Tongue (tissue), 2 donors: ENCODE results near the gene NTM. TPM values are rescaled to one million over a fixed set of nuclear protein-coding genes. Genes with fewer than 3 reads are reported as not detected.
"Not testable (repeated sequence)": the region's sequence is repeated elsewhere in the genome, so short reads cannot be mapped to it uniquely, and the experiment has no call there.

Source experiments
- DNase-seq: peaks from one replicate; pipeline ENCODE4 v3.0.0-alpha.2; 2015
- total RNA-seq: library from RNA; depleted of rRNA; stranded (reverse); fragments of >200 nt; gene quantifications from one replicate; pipeline ENCODE4 v1.2.3, GENCODE V29; 2014

Gene NTM
- total RNA-seq = 12.1 TPM

DNA sequence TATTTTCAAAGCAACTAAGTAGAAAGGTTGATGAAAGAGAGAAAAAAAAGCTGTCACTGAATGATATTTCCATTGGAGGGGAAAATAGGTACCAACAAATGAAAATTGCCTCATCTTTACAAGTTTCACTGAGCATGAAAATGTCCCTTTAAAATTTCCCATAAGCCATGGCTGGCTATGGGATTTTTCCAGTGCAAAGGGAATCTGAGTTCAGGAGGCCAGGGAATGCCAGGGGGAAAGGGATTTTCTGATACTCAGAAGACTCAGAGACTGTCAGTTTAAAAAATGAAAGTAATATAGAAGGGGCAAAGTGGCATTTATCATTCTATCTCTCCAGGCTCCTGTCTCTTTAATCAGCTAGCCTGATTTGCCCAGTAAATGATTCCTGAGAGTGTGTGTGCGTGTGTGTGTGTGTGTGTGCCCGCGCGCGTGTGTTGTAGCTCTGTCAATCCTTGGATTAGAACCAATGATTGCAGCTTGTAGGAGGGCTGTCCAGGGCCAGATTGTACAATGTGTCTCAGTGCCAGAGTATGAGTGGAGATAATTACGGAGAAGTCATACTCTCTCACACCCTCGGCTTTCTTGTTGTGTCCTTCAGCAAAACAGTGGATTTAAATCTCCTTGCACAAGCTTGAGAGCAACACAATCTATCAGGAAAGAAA lies at the start of gene NTM:
TSS of gene NTM (plus strand) at position 526 of the 662 bp plus-strand sequence.
- peak; percentile 79 for DNase-seq

DNA sequence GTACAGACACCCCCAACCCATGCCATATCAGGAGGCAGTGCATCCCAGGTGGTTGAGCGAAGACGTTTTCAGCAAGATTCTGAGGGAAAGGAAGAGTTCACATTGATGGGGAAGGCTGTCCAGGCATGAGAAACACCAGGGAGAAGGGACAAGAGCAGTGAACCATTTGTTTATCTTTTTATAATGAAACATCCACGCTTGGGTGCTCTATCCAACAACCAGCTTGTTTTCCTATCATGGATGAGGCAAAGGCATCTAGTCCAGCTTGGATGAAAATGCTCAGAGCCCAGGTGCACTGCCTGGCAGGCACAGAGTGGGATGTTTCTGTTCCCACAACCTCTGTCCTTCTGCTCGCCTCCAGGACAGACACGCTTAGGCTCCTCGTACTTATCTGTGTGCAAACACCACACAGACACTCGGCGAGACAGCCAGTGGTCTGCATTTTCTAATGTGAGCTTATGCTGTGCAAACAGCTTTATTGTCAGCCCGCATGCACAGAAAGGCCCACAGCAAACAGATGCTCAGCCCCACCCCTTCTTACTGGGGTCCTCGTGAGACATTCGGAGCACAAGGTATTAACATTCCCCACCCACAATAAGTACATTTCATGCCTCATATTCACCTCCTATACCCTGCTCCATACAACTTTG lies 45.4 kb upstream of the NTM start:
- DNase-seq = no peak

DNA sequence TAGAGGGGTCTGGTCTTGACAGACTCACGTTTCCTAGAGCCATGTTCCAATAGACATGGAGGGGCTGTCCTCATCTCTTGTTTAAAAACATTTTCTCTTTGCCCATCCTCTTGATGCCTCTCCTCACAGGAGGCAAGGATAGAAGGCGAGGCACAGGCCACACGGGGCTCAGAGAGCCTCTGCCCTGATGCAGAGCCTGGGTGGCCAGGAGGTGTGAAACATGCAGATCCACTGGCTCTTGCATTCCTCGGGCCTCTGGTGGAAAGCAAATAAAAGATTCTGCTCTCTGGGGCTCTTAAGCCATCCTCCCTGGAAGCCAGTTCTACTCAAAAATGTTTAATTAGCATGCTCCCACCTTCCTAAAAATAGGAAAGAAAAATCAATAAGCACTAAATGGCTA lies 43.6 kb upstream of the NTM start:
- no peak for DNase-seq

DNA sequence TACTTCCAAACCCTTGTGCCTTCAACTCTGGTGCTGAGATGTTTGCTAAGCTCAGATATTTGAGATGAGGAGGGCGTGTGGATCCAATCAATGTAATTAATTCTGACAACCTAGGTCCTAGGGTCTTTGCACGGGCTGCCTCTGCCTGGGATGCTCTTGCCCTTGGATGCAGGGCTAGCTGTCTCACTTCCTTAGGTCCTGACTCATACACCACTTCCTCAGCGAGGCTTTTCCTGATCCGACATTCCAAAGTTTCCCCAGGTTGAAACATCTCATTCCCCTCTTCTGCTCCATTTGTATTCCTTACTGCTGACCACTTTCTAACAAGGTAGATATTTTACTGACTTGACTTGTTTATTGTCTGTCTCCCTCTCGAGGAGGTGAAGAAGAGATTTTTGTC lies 43.0 kb upstream of the NTM start:
- no peak for DNase-seq

DNA sequence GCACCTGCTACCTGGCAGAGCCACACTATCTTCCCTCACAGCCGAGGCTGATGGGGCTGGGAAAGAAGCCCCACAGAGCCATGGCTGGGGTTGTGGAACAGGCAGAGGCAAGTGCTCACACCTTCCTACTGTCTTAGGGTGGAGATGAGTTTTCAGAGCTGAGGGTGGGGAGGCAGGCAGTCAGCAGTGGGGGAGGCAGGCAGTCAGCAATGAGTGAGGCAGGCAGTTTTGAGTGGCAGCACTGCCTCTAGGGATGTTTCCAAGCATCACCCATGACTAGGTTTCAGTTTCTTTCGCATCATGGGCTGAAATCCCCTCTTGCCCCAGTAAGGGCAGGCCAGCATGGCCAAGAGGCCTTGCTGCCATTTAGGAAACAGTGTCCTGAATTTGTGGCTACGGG lies 41.6 kb upstream of the NTM start:
- no peak for DNase-seq

DNA sequence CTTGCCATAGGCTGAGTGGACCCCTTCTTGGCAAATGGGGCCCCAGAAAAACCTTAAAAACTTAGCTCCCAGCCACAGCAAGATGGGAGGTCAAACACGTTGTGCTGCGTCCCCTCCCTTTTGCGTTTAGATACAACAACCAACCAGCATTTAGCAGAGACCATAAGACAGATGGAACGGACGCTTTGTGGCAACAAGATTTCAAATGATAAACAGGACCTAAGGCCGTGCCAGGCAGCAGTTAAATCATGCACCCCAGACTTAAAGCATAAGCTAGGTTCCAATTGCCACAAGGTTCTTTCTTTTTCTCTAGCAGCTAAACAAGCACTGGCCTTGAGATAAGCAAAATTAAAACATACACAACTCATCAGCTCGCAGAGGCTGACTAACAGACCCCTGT lies 39.4 kb upstream of the NTM start:
- no peak for DNase-seq

DNA sequence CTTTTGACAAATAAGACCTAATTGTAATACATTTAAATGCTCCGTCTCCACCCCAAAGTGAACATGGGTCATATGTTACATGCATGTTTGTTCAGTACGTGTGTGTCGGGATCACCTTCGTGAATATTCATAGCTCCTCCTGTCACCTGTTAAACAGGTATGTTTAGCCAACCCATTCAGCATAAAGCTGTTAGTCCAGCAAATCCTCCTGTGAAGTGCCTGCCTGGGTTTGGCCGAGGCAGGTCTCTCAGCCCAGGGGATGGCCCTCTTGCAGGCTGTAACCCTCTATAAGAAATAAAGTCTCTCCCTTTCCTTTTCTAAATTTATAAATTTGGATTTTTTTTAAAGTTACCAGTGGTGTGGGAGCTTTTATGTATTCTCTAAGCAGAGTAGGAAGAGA lies 38.9 kb upstream of the NTM start:
- no peak for DNase-seq

DNA sequence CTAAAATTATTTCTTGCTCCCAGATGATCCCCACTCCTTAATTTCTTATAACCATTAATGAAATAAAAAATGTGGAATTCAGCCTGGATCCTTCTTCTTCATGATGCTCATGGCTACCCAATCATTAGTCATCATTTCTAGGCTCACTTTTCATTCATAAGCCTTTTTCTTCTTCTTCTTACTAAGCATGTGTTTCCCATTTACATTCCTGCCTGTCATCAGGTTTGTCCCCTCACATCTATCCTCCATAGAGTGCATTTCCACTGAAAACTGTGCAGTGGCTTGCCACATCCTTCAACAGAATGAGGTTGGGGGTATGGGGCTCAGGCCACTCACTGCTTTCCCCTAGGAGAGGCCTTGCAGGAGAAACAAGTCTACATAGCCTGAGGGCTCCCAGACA lies 35.8 kb upstream of the NTM start:
- no peak for DNase-seq

DNA sequence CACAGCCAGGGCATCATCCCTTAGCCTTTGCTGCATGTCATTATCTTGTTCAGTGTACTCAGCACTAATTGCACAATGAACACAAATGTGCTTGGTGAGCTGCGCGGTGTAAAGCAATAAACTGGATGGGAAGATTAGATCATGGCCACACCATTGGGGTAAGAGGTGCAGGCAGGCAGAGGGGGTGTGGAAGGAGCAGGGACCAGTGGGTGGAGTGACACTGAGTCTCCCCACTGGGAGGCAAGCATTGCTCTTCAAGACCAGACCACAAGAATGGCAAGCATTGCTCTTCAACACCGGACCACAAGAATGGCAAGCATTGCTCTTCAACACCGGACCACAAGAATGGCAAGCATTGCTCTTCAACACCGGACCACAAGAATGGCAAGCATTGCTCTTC lies 28.5 kb upstream of the NTM start:
- DNase-seq = not testable (repeated sequence)

DNA sequence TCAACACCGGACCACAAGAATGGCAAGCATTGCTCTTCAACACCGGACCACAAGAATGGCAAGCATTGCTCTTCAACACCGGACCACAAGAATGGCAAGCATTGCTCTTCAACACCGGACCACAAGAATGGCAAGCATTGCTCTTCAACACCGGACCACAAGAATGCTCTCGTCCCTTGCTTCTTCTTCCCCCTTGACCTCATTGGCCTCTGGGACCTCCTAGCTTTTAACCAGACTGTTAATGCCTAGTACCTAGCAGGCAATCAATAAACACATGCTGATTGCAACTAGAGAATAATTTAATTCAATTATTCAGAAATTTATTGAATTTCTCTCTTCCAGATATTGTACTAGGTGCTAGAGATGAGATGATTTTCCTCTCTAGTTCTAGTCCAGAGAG lies 28.0 kb upstream of the NTM start:
- not testable (repeated sequence) for DNase-seq

DNA sequence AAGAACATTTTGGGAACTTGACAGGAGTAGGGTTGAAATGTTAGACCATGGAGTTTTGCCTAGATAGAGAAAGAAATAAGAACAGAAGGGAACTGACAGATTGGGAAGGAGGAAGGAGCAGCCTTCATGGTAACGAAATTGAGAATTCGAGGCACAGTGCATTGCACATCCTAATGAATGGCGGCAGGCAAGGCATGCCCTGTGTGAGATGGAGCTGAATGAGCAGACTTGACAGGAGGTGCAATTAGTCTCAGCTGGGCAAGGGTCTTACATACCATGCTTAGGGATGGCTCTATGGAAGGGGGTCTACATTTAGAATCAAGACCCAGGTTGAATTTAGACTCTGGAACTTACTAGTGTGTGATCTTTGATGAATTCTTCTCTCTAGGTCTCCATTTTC lies 25.0 kb upstream of the NTM start:
- no peak for DNase-seq

DNA sequence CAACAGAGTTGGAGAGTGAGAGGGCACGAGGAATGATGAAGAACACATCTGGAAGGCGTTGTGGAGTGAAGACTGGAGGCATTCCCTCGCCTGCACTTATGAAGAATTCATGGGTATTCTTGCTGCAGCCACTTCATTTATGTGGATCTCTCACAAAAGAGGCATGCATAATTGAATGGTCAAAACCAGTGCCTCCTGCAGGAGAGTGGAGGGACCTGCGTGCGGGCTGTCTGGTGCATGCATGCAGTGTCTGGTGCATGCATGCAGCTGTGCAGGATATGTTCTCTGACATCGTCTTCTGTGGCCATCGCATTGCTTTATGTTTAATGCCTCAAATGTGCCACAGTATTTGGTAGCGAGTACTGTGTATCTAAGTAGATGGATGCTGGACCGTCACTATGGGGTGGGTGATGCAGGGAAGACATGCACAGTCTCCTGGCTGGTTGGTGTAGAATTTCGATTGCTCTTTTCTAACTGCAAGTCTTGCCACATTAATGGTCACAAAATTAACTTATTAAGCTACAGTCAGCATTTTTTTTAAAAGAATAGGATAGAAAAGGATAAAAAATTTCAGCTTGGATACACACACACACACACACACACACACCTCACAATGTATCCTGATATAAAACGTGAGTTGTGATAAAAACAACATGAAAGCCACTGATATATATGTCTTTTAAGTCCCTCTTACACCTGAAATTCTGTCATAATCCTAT lies 20.9 kb upstream of the NTM start:
- DNase-seq = no peak

DNA sequence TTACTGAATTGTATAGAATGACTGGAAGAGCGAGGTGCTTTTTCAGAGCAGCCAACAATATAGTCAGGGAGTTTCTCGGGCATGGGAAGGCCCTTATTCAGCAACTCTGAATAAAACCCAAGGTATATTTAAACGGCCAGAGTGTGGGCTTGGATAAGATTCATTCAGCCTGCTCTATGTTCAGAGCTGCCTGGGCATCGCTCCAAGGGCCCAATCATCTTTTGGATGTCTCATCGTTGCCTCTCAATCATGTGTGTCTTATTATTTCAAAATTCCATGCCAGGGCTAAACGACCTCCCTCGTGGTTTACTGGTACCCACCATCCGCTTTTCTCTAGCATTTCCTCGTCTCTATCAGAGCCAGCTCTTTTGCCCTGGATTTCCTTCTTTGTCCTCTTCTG lies 19.5 kb upstream of the NTM start:
- no peak for DNase-seq

DNA sequence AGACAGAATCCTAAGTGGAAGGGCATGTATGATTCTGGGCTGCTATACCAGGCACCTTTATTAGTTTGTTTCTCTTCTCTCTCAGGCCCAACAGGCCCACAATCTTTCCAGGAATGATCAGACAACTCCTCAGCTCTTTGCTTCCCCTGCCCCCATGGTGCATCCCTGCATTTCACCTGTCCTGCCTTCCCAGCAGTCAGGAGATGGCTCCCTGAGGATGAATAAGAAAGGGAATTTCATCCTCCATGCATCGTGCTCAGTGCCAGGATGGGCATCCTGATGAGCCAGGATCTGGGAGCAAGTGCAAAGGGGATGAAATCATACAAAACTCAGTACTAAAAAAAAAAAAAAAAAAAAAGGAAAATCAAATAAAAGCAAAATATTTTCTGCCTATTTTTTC lies 18.6 kb upstream of the NTM start:
- no peak for DNase-seq

DNA sequence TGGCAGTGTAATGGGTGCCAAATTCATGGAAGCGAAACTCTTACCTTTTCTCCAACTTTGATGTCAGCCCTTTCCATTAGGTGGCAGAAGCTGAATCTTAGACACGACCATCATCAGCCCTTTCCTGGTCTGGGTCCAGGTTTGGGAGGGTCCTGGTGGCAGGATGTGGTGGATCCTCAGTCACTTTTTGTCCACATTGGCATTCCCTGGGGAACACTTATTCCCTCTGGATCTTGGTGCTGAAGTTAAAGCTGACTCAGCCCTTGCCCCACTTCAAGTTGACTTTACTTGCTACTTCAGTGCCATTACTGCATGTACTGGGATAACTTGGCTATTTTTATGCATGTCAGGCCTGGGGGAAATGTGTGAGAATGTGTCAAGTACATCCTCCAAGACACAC lies 16.6 kb upstream of the NTM start:
- no peak for DNase-seq

DNA sequence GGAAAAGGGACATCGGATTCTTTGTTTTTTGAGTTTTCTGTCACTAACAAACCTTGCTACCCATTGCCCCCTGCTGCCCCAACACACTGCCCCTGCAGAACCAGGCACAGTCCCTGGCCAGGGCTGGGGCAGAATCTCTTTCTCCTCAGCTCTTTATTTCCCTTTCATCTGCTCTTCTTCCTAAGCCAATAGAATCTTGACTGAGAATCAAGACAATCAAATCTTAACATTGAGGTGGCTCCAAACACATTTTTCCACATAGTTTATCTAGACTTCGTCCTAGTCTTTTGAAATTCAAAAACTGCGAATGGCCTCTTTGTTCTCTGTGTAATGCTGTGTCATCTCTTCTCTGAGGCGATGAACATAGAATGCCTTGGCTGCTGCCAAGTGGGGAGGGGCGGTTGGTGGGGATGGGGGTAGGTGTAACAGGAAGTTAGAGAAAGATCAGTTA lies 16.1 kb upstream of the NTM start:
- DNase-seq = no peak

DNA sequence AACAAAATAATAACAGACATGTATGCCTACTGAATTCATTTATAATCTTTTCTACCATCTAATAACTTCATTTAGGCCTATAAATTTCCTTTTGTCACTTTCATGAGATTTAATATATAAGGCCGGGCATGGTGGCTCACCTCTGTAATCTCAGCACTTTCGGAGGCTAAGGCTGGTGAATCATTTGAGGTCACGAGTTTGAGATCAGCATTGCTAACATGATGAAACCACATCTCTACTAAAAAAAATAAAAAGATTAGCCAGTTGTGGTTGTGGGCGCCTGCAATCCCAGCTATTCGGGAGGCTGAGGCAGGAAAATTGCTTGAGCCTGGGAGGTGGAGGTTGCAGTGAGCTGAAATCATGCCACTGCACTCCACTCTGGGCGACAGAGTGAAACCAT lies 14.2 kb upstream of the NTM start:
- DNase-seq = no peak

DNA sequence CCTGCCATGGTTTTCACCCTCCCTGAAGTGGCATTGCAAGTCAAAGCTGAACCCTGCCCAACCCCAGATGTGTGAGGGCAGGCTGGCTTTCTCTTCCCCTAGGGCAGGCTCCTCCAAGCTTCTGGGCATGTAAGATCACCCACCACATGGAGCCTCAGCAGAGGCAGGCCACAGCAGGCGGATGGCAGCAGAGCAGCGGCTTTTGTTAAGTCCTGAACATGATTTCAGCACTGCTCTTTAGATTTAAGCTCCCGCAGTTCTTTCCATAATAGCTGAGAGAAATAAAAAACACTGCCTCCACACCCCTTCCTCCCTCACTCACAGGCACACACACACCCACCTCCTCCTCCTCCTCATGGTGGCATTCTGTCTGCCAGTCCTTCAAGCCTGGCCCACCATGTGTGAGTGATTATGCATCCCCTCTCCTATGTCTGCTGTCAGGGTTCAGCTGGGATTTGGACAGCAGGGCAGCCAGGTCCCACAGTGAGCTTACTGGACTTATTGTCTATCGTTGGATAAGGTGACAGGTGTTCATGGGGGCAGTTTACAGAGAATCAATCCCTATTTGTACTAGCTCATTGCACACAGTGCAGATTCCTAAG lies 5.0 kb upstream of the NTM start:
- DNase-seq = no peak

DNA sequence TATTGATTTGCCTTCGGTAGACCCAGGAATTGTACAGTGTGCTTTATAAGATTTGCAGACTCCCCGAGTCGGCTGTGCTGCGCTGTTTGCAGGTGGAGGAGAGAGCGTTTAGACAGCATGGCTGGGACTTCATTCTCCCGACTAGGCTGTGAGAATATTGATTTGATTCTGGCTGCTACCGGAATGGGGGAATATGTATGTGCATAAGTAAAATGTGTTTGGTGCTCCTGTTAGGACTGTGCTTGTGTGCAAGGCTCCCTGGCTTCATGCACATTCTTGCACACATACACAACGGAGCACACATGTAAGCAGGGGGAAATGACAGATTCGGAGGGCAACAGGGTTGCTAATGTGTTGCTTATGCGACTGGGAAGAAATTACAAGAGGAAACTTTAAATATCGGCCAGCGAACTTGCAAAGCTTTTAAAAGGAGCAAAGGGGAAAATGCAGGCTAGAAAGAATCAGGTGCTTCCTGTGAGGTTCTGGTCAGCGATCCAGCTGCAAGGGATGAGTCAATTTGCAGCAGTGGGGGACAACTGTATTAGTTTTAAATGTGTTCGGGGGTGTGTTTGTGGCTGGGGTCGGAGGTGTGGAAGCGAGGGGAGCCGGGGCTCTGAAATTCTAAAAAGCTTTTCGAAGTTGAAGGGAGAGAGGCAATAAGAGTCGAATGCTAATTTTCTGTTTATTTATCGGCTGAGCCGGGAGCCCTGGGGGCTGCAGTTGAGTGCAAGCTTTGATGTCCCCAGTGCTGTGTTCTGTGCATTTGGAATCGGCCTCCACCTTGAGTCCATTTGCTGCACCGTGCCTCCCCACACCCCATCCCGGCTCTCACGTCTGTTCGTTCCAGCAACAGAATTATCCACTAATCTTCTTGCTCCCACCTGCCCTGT lies 731 bp downstream of the NTM start:
- DNase-seq = peak; percentile 14

DNA sequence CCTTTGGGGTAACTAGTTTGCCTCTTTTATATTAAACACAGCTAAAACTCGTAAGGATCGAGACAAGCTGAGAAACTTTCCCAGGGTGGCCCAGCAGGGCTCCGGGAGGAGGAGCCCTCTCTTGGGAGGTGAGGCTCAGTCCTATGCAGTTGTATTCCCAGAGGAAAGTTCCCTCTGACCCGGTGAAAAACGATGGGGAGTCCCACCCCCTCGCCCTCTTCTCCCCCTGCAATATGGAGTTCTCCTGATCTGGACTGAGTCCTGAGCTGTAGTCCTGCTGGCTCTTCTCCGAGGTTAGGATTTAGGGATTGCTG lies 1.3 kb downstream of the NTM start:
- no peak for DNase-seq

DNA sequence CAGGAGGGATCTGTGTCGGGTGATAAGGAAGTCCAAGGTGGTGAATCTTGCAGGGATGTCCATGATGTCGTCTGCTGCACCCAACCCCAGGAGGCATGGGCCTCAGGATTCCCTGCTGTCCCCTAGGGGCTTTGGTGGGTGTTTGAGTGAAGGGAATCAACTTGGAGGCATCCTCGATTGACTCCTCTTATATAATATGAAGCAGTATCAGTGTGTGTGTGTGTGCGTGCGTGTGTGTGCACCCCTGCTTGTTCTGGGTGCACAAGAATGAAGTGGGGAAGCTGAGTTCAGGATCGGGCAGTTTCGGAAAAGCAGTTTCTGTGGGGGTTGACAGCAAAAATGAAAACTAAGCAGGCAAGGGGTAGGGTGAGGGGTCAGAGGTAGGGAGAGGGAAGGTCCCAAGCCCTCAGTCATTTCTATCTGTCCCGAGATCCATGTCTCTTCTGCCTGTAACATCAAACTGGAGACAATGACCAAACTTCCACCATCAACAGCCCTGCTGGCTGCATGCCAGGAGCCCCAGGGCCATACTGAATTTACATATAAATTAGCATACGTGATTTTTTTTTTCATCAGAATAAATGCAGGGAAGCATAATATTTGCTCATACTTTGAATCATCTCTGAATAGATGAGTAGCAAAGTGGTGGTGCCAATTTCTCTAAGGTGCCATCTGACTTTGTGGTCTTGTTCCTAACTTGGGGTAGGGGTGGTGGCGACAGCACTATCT lies 2.0 kb downstream of the NTM start:
- DNase-seq = no peak
